H9 (cell line): Measurements from ENCODE around the gene LIN7A. TPM values are rescaled to one million over a fixed set of nuclear protein-coding genes. Genes with fewer than 3 reads are reported as not detected.
A peak's percentile ranks its signal among the peaks of the same experiment; 100 is the strongest.

ENCODE experiments used
- DNase-seq: peaks from one replicate; pipeline ENCODE4 v3.0.0-alpha.2; 2017
- H2AFZ ChIP-seq: one replicate; pipeline ENCODE4 v1.6.1; 2013; ENCODE audit warnings: mild to moderate bottlenecking, low read length, control low read depth, moderate library complexity
- H2AK5ac ChIP-seq: 2 replicates; pipeline ENCODE4 v1.6.1; 2013; ENCODE audit warnings: low read length, control low read depth, mixed read lengths; ENCODE audit not compliant: insufficient read length
- H2BK120ac ChIP-seq: one replicate; pipeline ENCODE4 v1.6.1; 2013; ENCODE audit warnings: low read depth, mild to moderate bottlenecking, low read length, control low read depth, inconsistent platforms; ENCODE audit not compliant: poor library complexity, severe bottlenecking
- H2BK12ac ChIP-seq: 2 replicates; pipeline ENCODE4 v1.6.1; 2013; ENCODE audit warnings: low read length, control low read depth, mixed read lengths, low read depth; ENCODE audit not compliant: insufficient read length
- H2BK15ac ChIP-seq: 2 replicates; pipeline ENCODE4 v1.6.1; 2013; ENCODE audit warnings: low read depth, low read length, control low read depth
- H2BK20ac ChIP-seq: one replicate; pipeline ENCODE4 v1.6.1; 2013; ENCODE audit warnings: low read depth, mild to moderate bottlenecking, low read length, control low read depth, inconsistent platforms; ENCODE audit not compliant: poor library complexity, severe bottlenecking
- H2BK5ac ChIP-seq: 2 replicates; pipeline ENCODE4 v1.6.1; 2013; ENCODE audit warnings: low read length, control low read depth, mixed read lengths; ENCODE audit not compliant: insufficient read length
- H3K14ac ChIP-seq: 2 replicates; pipeline ENCODE4 v1.6.1; 2013; ENCODE audit warnings: low read length, control low read depth; ENCODE audit not compliant: insufficient read depth
- H3K18ac ChIP-seq: 2 replicates; pipeline ENCODE4 v1.6.1; 2013; ENCODE audit warnings: low read depth, mild to moderate bottlenecking, mixed read lengths, low read length, control low read depth; ENCODE audit not compliant: insufficient read length
- H3K23ac ChIP-seq: 2 replicates; pipeline ENCODE4 v1.6.1; 2013; ENCODE audit warnings: low read length, control low read depth, mixed read lengths, low read depth; ENCODE audit not compliant: insufficient read length
- H3K23me2 ChIP-seq: 2 replicates; pipeline ENCODE4 v1.6.1; 2013; ENCODE audit warnings: low read depth, mild to moderate bottlenecking, mixed read lengths, low read length, control low read depth; ENCODE audit not compliant: insufficient read length, poor library complexity, severe bottlenecking
- H3K27ac ChIP-seq: 2 replicates; pipeline ENCODE4 v1.5.1; 2013; ENCODE audit warnings: low read length, control low read depth, mixed read lengths, low read depth; ENCODE audit not compliant: insufficient read length
- H3K27me3 ChIP-seq: 2 replicates; pipeline ENCODE4 v1.6.1; 2013; ENCODE audit warnings: low read length, control low read depth, inconsistent platforms; ENCODE audit not compliant: insufficient read depth
- H3K4ac ChIP-seq: 2 replicates; pipeline ENCODE4 v1.6.1; 2013; ENCODE audit warnings: low read depth, mild to moderate bottlenecking, control low read depth, inconsistent platforms, low read length, moderate library complexity
- H3K4me1 ChIP-seq: 2 replicates; pipeline ENCODE4 v1.6.1; 2013; ENCODE audit warnings: low read length, control low read depth, inconsistent platforms; ENCODE audit not compliant: insufficient read depth
- H3K4me2 ChIP-seq: 2 replicates; pipeline ENCODE4 v1.6.1; 2013; ENCODE audit warnings: low read length, control low read depth, mixed read lengths; ENCODE audit not compliant: insufficient read length, insufficient read depth
- H3K56ac ChIP-seq: 2 replicates; pipeline ENCODE4 v1.6.1; 2013; ENCODE audit warnings: low read depth, mild to moderate bottlenecking, mixed read lengths, low read length, control low read depth; ENCODE audit not compliant: insufficient read length
- H3K79me1 ChIP-seq: 2 replicates; pipeline ENCODE4 v1.6.1; 2013; ENCODE audit warnings: low read depth, mild to moderate bottlenecking, moderate library complexity, low read length, control low read depth, inconsistent platforms; ENCODE audit not compliant: insufficient read depth, poor library complexity, severe bottlenecking
- H3K79me2 ChIP-seq: 2 replicates; pipeline ENCODE4 v1.6.1; 2013; ENCODE audit warnings: low read length, control low read depth, inconsistent platforms; ENCODE audit not compliant: insufficient read depth
- H3K9ac ChIP-seq: 2 replicates; pipeline ENCODE4 v1.6.1; 2013; ENCODE audit warnings: low read length, control low read depth, mixed read lengths; ENCODE audit not compliant: insufficient read length; ENCODE audit errors: extremely low read depth
- H3K9me3 ChIP-seq: one replicate; pipeline ENCODE4 v1.6.1; 2013; ENCODE audit warnings: low read depth, low read length, inconsistent platforms; ENCODE audit not compliant: control insufficient read depth
- H3T11ph ChIP-seq: one replicate; pipeline ENCODE4 v1.6.1; 2013; ENCODE audit warnings: mild to moderate bottlenecking, low read length, control low read depth, inconsistent platforms
- H4K20me1 ChIP-seq: one replicate; pipeline ENCODE4 v1.6.1; 2013; ENCODE audit not compliant: control insufficient read depth, insufficient read length, insufficient read depth
- H4K5ac ChIP-seq: 2 replicates; pipeline ENCODE4 v1.6.1; 2013; ENCODE audit warnings: low read depth, mild to moderate bottlenecking, mixed read lengths, low read length, control low read depth; ENCODE audit not compliant: insufficient read length
- H4K8ac ChIP-seq: replicated peaks from 2 replicates; pipeline ENCODE4 v1.6.1; 2013; ENCODE audit warnings: low read length, control low read depth, mixed read lengths, low read depth; ENCODE audit not compliant: insufficient read length
- H4K91ac ChIP-seq: 2 replicates; pipeline ENCODE4 v1.6.1; 2013; ENCODE audit warnings: low read depth, mild to moderate bottlenecking, moderate library complexity, mixed read lengths, low read length, control low read depth; ENCODE audit not compliant: insufficient read length
- H3K27ac Mint-ChIP-seq, 3 experiments: 2 replicates in 2 of 3; 3 replicates in 1 of 3; pipeline ENCODE4 v1.8.0; 2020 to 2021; ENCODE audit warnings: mixed read lengths in 3 of 3, mild to moderate bottlenecking in 1 of 3, moderate library complexity in 1 of 3
- H3K27me3 Mint-ChIP-seq: 2 replicates; pipeline ENCODE4 v1.8.0; 2021; ENCODE audit warnings: low read depth, mild to moderate bottlenecking, moderate library complexity, mixed read lengths
- H3K36me3 Mint-ChIP-seq, 3 experiments: 2 replicates in 2 of 3; 3 replicates in 1 of 3; pipeline ENCODE4 v1.8.0; 2020 to 2021; ENCODE audit warnings: low read depth in 3 of 3, mixed read lengths in 3 of 3; ENCODE audit not compliant: insufficient read depth in 1 of 3
- H3K4me1 Mint-ChIP-seq, 2 experiments: 2 replicates each; pipeline ENCODE4 v1.8.0; 2020; ENCODE audit warnings: mixed read lengths in 2 of 2
- H3K4me3 Mint-ChIP-seq, 2 experiments: 2 replicates in 1 of 2; 3 replicates in 1 of 2; pipeline ENCODE4 v1.8.0; 2020 to 2021; ENCODE audit warnings: mild to moderate bottlenecking in 2 of 2, mixed read lengths in 2 of 2, moderate library complexity in 1 of 2
- H3K9me3 Mint-ChIP-seq, 2 experiments: 2 replicates in 1 of 2; 3 replicates in 1 of 2; pipeline ENCODE4 v1.8.0; 2020; ENCODE audit warnings: mild to moderate bottlenecking in 2 of 2, mixed read lengths in 2 of 2, moderate library complexity in 1 of 2
- CTCF ChIP-seq: fragments of 200-600 bp; sonication (generic); conservative IDR thresholded peaks from 3 replicates; pipeline ENCODE4 v1.8.0; 2021; ENCODE audit warnings: antibody characterized with exemption, mild to moderate bottlenecking
- WGBS: extraction: QIAGEN DNeasy Blood & Tissue Kit; methylation state at CpG from one replicate; pipeline ENCODE4 v1.1.7; 2013; ENCODE audit warnings: missing lambda C conversion rate, low lambda C conversion rate, mixed read lengths; ENCODE audit not compliant: insufficient read length; ENCODE audit errors: extremely low coverage; 5-methylcytosine and 5-hydroxymethylcytosine counted together
- total RNA-seq: library from RNA; stranded (reverse); gene quantifications from 2 replicates; pipeline ENCODE4 v1.2.1, GENCODE V29; 2021

LIN7A gene
- total RNA-seq, 1 experiment from 2014 or later: 18.3 TPM

GRCh38 chr12:80847575-80847974 lies 90.2 kb downstream of the LIN7A start:
- Histone ChIP-seq H3K14ac (no peak overlapping the region), H3K23me2 (no peaks in the 10 kb centered on the region), H3K9me3 (no peaks in the 10 kb centered on the region), H3K27me3 (no peaks in the 10 kb centered on the region), H3T11ph (no peak overlapping the region), H4K20me1 (no peaks in the 10 kb centered on the region), H3K27ac (no peak overlapping the region), H2BK15ac (no peak overlapping the region), H3K4ac (no peak overlapping the region), H4K5ac (no peak overlapping the region), H3K9ac (no peak overlapping the region), H3K79me1 (no peaks in the 10 kb centered on the region), H3K4me2 (no peak overlapping the region), H2BK5ac (no peak overlapping the region), H3K4me1 (peaks cover 8% of the 10 kb centered on the region; the same call in 1 of the 2 replicates), H3K23ac (no peak overlapping the region), H3K79me2 (no peaks in the 10 kb centered on the region), H3K18ac (no peak overlapping the region), H2AFZ (no peak overlapping the region), H4K8ac (no peak overlapping the region), H2AK5ac (no peak overlapping the region), H3K56ac (no peak overlapping the region), H2BK120ac (no peak overlapping the region), H2BK20ac (no peak overlapping the region), H4K91ac (no peak overlapping the region), H2BK12ac (no peak overlapping the region)
- H3K27me3 Mint-ChIP-seq: no peaks in the 10 kb centered on the region
- DNase-seq: no peak
- no CpG with 5 or more reads among the region's 3 CpGs for WGBS
- no peak for TF ChIP-seq CTCF
- H3K27ac Mint-ChIP-seq: peak overlapping the region in 2 of 3 experiments; percentile 68 to 76; a peak in 4 of 7 replicates
- H3K4me1 Mint-ChIP-seq: peaks cover 41 to 42% of the 10 kb centered on the region in 2 experiments
- H3K36me3 Mint-ChIP-seq: peaks cover 0 to 6% (median 6%) of the 10 kb centered on the region in 3 experiments; a peak in 4 of 7 replicates
- H3K4me3 Mint-ChIP-seq: no peak overlapping the region
- H3K9me3 Mint-ChIP-seq: no peaks in the 10 kb centered on the region
